ENCODE data around the gene RTKN. TPM values are rescaled to one million over a fixed set of nuclear protein-coding genes. Genes with fewer than 3 reads are reported as not detected.
"Not testable (repeated sequence)": the region's sequence is repeated elsewhere in the genome, so short reads cannot be mapped to it uniquely, and the experiment has no call there.

RTKN gene
- total RNA-seq, 1 experiment from 2014 or later: 87.1 TPM

DNA sequence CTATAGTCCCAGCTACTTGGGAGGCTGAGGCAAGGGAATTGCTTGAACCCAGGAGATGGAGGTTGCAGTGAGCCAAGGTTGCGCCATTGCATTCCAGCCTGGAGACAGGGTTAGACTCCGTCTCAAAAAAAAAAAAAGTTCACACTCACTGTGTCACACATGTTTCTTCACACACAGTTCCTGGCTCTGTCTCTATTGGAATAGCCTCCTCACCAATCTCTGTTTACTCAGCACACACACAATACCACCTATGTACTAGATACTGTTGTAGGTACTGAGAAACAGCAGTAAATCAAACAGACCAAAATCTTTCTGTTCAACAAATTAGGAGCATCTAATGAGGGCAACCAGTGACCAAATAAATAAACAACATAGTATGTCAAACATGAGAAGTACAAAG is 44.4 kb upstream of the RTKN start:
- H3K4me1 Mint-ChIP-seq: peaks cover 5 to 9% of the 10 kb centered on the region in 2 experiments
- no peak overlapping the region for H4K5ac ChIP-seq (ENCODE audit: insufficient read length, low read depth, low read length)
- H3K9ac ChIP-seq (ENCODE audit: extremely low read depth, insufficient read length, low read length): no peak overlapping the region
- no peak overlapping the region for H3K14ac ChIP-seq (ENCODE audit: insufficient read depth, low read length)
- no peak overlapping the region for H2BK15ac ChIP-seq (ENCODE audit: low read depth, low read length)
- no peaks in the 10 kb centered on the region for H3K27me3 Mint-ChIP-seq (ENCODE audit: low read depth)
- TF ChIP-seq, protein P1, sequence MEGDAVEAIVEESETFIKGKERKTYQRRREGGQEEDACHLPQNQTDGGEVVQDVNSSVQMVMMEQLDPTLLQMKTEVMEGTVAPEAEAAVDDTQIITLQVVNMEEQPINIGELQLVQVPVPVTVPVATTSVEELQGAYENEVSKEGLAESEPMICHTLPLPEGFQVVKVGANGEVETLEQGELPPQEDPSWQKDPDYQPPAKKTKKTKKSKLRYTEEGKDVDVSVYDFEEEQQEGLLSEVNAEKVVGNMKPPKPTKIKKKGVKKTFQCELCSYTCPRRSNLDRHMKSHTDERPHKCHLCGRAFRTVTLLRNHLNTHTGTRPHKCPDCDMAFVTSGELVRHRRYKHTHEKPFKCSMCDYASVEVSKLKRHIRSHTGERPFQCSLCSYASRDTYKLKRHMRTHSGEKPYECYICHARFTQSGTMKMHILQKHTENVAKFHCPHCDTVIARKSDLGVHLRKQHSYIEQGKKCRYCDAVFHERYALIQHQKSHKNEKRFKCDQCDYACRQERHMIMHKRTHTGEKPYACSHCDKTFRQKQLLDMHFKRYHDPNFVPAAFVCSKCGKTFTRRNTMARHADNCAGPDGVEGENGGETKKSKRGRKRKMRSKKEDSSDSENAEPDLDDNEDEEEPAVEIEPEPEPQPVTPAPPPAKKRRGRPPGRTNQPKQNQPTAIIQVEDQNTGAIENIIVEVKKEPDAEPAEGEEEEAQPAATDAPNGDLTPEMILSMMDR (conservative IDR thresholded peaks at IDR 0.05): no peak
- no peaks in the 10 kb centered on the region for H3K9me3 ChIP-seq (ENCODE audit: control insufficient read depth, low read depth, low read length)
- H4K91ac ChIP-seq (ENCODE audit: insufficient read length, low read depth, low read length): no peak overlapping the region
- H3K79me2 ChIP-seq (ENCODE audit: insufficient read depth, low read length): no peaks in the 10 kb centered on the region
- H3K23ac ChIP-seq (ENCODE audit: insufficient read length, low read depth, low read length): no peak overlapping the region
- no peaks in the 10 kb centered on the region for H3K4me1 ChIP-seq (ENCODE audit: insufficient read depth, low read length)
- H3T11ph ChIP-seq (ENCODE audit: low read length): no peak overlapping the region
- peaks cover 14 to 41% (median 34%) of the 10 kb centered on the region in 3 experiments for H3K36me3 Mint-ChIP-seq (ENCODE audit: insufficient read depth in 1 of 3, low read depth in 3 of 3)
- H3K27ac Mint-ChIP-seq: no peak overlapping the region
- no peak overlapping the region for H2BK120ac ChIP-seq (ENCODE audit: low read depth, low read length, poor library complexity, severe bottlenecking)
- no peak for DNase-seq
- no peak overlapping the region for H2BK20ac ChIP-seq (ENCODE audit: low read depth, low read length, poor library complexity, severe bottlenecking)
- H3K4me3 Mint-ChIP-seq: no peak overlapping the region
- H4K8ac ChIP-seq (replicated peaks; ENCODE audit: insufficient read length, low read depth, low read length): no peak overlapping the region
- peaks cover 8% of the 10 kb centered on the region for H3K23me2 ChIP-seq (ENCODE audit: insufficient read length, low read depth, low read length, poor library complexity, severe bottlenecking)
- H3K9me3 Mint-ChIP-seq: no peaks in the 10 kb centered on the region
- no peak overlapping the region for H3K56ac ChIP-seq (ENCODE audit: insufficient read length, low read depth, low read length)
- H4K20me1 ChIP-seq (ENCODE audit: control insufficient read depth, insufficient read depth, insufficient read length): no peaks in the 10 kb centered on the region
- no peak overlapping the region for H2AFZ ChIP-seq (ENCODE audit: low read length)
- H3K27ac ChIP-seq (ENCODE audit: insufficient read length, low read depth, low read length): no peak overlapping the region
- H3K4ac ChIP-seq (ENCODE audit: low read depth, low read length): no peak overlapping the region
- H3K79me1 ChIP-seq (ENCODE audit: insufficient read depth, low read depth, low read length, poor library complexity, severe bottlenecking): no peaks in the 10 kb centered on the region
- H3K27me3 ChIP-seq (ENCODE audit: insufficient read depth, low read length): no peaks in the 10 kb centered on the region
- H2AK5ac ChIP-seq (ENCODE audit: insufficient read length, low read length): no peak overlapping the region
- H3K4me2 ChIP-seq (ENCODE audit: insufficient read depth, insufficient read length, low read length): no peak overlapping the region
- H3K18ac ChIP-seq (ENCODE audit: insufficient read length, low read depth, low read length): no peak overlapping the region
- H2BK5ac ChIP-seq (ENCODE audit: insufficient read length, low read length): no peak overlapping the region
- no peak overlapping the region for H2BK12ac ChIP-seq (ENCODE audit: insufficient read length, low read depth, low read length)
- WGBS (ENCODE audit: extremely low coverage, insufficient read length, low lambda C conversion rate): no CpG with 5 or more reads among the region's 2 CpGs

DNA sequence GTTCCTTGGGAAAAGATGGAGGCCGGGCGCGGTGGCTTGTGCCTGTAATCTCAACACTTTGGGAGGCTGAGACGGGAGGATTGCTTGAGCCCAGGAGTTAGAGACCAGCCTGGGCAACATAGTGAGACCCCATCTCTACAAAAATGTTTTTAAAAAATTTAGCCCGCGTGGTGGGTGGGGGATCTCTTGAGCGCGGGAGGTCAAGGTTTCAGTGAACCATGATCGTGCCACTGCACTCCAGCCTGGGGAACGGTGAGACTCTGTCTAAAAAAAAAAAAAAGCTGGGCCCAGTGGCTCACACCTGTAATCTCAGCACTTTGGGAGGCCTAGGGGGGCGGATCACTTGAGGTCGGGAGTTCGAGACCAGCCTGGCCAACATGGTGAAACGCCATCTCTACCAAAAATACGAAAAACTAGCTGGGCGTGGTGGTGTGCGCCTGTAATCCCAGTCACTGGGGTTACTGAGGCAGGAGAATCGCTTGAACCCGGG is 42.0 kb upstream of the RTKN start:
- H3K14ac ChIP-seq (ENCODE audit: insufficient read depth, low read length); H3T11ph ChIP-seq (ENCODE audit: low read length); H2BK15ac ChIP-seq (ENCODE audit: low read depth, low read length); H3K27me3 ChIP-seq (ENCODE audit: insufficient read depth, low read length); H3K18ac ChIP-seq (ENCODE audit: insufficient read length, low read depth, low read length); H3K56ac ChIP-seq (ENCODE audit: insufficient read length, low read depth, low read length); DNase-seq; H3K9me3 ChIP-seq (ENCODE audit: control insufficient read depth, low read depth, low read length); H3K79me1 ChIP-seq (ENCODE audit: insufficient read depth, low read depth, low read length, poor library complexity, severe bottlenecking); H3K23ac ChIP-seq (ENCODE audit: insufficient read length, low read depth, low read length); H2BK5ac ChIP-seq (ENCODE audit: insufficient read length, low read length); H3K4ac ChIP-seq (ENCODE audit: low read depth, low read length); H2AK5ac ChIP-seq (ENCODE audit: insufficient read length, low read length); H4K20me1 ChIP-seq (ENCODE audit: control insufficient read depth, insufficient read depth, insufficient read length); H4K8ac ChIP-seq (replicated peaks; ENCODE audit: insufficient read length, low read depth, low read length); H3K27ac ChIP-seq (ENCODE audit: insufficient read length, low read depth, low read length); H2BK120ac ChIP-seq (ENCODE audit: low read depth, low read length, poor library complexity, severe bottlenecking); H2BK20ac ChIP-seq (ENCODE audit: low read depth, low read length, poor library complexity, severe bottlenecking); H4K91ac ChIP-seq (ENCODE audit: insufficient read length, low read depth, low read length); H3K79me2 ChIP-seq (ENCODE audit: insufficient read depth, low read length); H3K23me2 ChIP-seq (ENCODE audit: insufficient read length, low read depth, low read length, poor library complexity, severe bottlenecking); H4K5ac ChIP-seq (ENCODE audit: insufficient read length, low read depth, low read length); H2BK12ac ChIP-seq (ENCODE audit: insufficient read length, low read depth, low read length); H2AFZ ChIP-seq (ENCODE audit: low read length); H3K27me3 Mint-ChIP-seq (ENCODE audit: low read depth); H3K9me3 Mint-ChIP-seq; H3K4me1 ChIP-seq (ENCODE audit: insufficient read depth, low read length): not testable (repeated sequence)
- peak overlapping the region; percentile 100 for H3K4me3 Mint-ChIP-seq
- Histone ChIP-seq H3K9ac (ENCODE audit: extremely low read depth, insufficient read length, low read length) (peak overlapping the region; percentile 30), H3K4me2 (ENCODE audit: insufficient read depth, insufficient read length, low read length) (peak overlapping the region; percentile 81)
- H3K36me3 Mint-ChIP-seq (ENCODE audit: insufficient read depth in 1 of 3, low read depth in 3 of 3): peaks cover 4 to 46% (median 35%) of the 10 kb centered on the region in 3 experiments
- peaks cover 9 to 13% of the 10 kb centered on the region in 2 experiments for H3K4me1 Mint-ChIP-seq
- H3K27ac Mint-ChIP-seq: peak overlapping the region in 2 of 3 experiments; percentile 99; a peak in 4 of 7 replicates
- WGBS (ENCODE audit: extremely low coverage, insufficient read length, low lambda C conversion rate): no CpG with 5 or more reads among the region's 19 CpGs
